Hematopoietic multipotent progenitor cell treated with erythropoietin and hydrocortisone succinate and interleukin-3 and kit ligand, for 6 days (in vitro differentiated cells): ENCODE results near the gene ERP29.

Source experiments
- DNase-seq: peaks from one replicate; pipeline ENCODE4 v3.0.0-alpha.2; 2015

Gene ERP29

DNA sequence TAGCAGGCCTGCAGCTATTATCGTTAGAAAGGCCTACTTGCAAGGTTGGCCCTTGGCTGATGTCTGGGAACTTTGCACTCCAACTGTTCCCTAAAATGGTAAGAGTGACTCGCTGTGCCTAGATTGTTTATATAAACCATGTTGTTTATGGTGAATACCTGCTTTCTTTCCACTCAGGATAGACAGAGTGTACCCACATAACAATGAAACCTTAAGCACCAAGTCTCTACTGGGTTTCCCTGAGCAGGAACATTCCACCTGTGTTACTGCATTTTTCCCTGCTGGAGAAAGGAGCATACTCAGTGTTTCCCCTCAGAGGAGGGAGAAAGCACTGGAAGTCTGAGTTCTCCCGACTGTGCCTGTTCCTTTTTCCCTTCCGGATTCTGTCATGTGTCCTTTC, 32.8 kb downstream of the ERP29 start:
- DNase-seq = no peak

DNA sequence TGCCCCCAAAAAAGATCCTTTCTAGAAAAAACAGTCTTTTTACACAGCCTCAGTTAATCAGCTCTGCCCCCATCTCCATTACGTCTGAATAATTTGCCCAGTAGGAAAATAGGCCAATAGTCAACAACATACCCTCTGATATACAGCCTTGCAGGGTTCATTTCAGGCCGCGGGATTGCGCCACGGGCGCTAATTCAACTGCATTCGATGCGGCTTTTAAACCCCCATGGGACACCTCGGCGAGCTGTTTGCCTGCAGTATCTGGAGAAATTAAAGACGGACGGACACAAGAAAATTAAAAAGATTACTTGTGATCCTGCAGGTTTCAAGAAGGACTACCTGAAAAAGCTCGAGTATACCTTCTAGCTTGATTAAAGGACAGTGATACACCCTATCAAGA, 36.1 kb downstream of the ERP29 start:
- no peak for DNase-seq

DNA sequence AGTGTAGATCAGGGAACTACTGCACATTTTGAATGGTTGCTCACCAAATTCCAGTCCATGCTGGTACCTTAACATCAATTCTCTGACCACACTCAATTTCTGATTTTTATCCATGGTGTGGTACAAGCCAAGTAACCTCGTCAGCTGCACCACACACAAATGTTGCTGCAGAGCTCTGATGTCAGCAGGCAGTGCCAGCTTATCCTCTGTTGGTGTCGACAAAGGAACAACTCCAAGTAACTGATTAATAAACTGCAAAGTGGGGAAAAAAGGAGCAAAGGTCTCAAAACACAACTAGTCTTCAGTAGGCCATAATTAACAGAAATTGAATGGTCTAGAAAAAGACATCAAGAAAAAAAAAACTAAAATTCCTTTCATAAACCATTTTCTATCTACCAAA, 47.9 kb downstream of the ERP29 start:
- no peak for DNase-seq

DNA sequence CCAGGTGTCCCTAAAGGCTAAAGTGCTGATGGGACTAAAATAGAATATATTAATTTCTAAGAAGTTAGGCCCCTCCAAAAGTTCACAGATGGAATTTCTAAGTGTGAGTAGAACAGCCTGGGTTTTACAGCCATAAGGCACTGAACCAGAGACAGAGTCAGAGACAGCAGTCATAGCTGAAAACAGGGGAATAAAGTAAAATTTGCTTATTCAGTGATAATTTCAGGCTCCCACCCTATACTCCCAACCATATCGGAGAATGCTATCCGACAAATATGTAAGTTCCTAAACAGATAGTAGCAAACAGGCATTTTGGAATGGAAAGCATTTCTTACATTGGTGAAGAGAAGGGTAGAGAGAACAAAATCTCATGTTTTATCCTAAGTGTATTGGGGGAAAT, 50.0 kb downstream of the ERP29 start:
- DNase-seq = no peak

DNA sequence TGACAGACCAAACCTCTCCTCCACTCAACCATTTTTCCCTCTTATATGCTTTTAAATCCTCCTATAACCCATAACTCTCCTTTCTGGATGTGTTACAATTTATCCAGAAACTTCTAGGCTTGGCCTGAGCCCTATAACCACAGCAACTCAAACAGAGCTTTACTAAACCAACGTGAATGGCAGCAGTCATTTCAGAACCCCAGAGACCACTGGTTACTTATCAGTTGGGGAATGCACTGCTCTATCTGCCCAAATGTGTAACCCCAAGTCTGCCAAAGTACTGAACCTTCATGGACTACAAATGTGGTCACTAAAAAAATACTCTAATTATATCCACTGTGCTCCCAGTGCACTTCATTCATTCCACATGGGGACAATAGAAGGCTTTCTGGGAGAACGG, 53.3 kb downstream of the ERP29 start:
- DNase-seq = no peak
